GM12865 (cell line): ENCODE data around the gene AGPAT3.
A peak's percentile ranks its signal among the peaks of the same experiment; 100 is the strongest.

Experiments
- DNase-seq: peaks from one replicate; pipeline ENCODE4 v3.0.0; 2010; ENCODE audit warnings: low read depth
- H3K4me3 ChIP-seq: 2 replicates; pipeline ENCODE4 v1.5.1; 2011; ENCODE audit warnings: mild to moderate bottlenecking, low read depth, low read length, control low read depth
- CTCF ChIP-seq: IDR thresholded peaks from 2 replicates; pipeline ENCODE4 v1.5.1; 2011; ENCODE audit warnings: low read length, control low read depth, low read depth, inconsistent platforms; ENCODE audit not compliant: insufficient read depth; ENCODE audit errors: missing control alignments

Gene AGPAT3

GRCh38 chr21:44003307-44003966 is 138.4 kb downstream of the AGPAT3 start:
- TF ChIP-seq CTCF: no peak
- DNase-seq: no peak
- no peak overlapping the region for H3K4me3 ChIP-seq

- H3K4me3 ChIP-seq: no peak overlapping the region
- TF ChIP-seq CTCF: no peak
- DNase-seq: no peak
These were observed 140.0 kb downstream of the AGPAT3 start for GRCh38 chr21:44005071-44005470.

GRCh38 chr21:44005593-44005992 is 140.6 kb downstream of the AGPAT3 start:
- no peak for DNase-seq
- no peak for TF ChIP-seq CTCF

GRCh38 chr21:44006017-44006619 is 141.1 kb downstream of the AGPAT3 start:
- DNase-seq: no peak
- no peak overlapping the region for H3K4me3 ChIP-seq
- TF ChIP-seq CTCF: no peak

More at GRCh38 chr21:44005593-44005992, 140.6 kb downstream of the AGPAT3 start:
- no peak overlapping the region for H3K4me3 ChIP-seq

GRCh38 chr21:44006656-44007055 is 141.6 kb downstream of the AGPAT3 start:
- DNase-seq: no peak
- no peak for TF ChIP-seq CTCF
- H3K4me3 ChIP-seq: no peak overlapping the region

GRCh38 chr21:44010429-44010828 is 145.4 kb downstream of the AGPAT3 start:
- no peak for DNase-seq
- no peak overlapping the region for H3K4me3 ChIP-seq
- no peak for TF ChIP-seq CTCF

GRCh38 chr21:44011123-44011522 is 146.1 kb downstream of the AGPAT3 start:
- no peak for TF ChIP-seq CTCF
- DNase-seq: no peak
- peak overlapping the region; percentile 92 for H3K4me3 ChIP-seq
